ENCODE data around the gene EEFSEC. TPM values are rescaled to one million over a fixed set of nuclear protein-coding genes. Genes with fewer than 3 reads are reported as not detected.

EEFSEC gene, protein sequence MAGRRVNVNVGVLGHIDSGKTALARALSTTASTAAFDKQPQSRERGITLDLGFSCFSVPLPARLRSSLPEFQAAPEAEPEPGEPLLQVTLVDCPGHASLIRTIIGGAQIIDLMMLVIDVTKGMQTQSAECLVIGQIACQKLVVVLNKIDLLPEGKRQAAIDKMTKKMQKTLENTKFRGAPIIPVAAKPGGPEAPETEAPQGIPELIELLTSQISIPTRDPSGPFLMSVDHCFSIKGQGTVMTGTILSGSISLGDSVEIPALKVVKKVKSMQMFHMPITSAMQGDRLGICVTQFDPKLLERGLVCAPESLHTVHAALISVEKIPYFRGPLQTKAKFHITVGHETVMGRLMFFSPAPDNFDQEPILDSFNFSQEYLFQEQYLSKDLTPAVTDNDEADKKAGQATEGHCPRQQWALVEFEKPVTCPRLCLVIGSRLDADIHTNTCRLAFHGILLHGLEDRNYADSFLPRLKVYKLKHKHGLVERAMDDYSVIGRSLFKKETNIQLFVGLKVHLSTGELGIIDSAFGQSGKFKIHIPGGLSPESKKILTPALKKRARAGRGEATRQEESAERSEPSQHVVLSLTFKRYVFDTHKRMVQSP
- 10 to 100 TPM; 14.0 to 14.7 TPM for total RNA-seq
- total RNA-seq, result 8.0 to 15.8 reads per million in 2 donors

DNA sequence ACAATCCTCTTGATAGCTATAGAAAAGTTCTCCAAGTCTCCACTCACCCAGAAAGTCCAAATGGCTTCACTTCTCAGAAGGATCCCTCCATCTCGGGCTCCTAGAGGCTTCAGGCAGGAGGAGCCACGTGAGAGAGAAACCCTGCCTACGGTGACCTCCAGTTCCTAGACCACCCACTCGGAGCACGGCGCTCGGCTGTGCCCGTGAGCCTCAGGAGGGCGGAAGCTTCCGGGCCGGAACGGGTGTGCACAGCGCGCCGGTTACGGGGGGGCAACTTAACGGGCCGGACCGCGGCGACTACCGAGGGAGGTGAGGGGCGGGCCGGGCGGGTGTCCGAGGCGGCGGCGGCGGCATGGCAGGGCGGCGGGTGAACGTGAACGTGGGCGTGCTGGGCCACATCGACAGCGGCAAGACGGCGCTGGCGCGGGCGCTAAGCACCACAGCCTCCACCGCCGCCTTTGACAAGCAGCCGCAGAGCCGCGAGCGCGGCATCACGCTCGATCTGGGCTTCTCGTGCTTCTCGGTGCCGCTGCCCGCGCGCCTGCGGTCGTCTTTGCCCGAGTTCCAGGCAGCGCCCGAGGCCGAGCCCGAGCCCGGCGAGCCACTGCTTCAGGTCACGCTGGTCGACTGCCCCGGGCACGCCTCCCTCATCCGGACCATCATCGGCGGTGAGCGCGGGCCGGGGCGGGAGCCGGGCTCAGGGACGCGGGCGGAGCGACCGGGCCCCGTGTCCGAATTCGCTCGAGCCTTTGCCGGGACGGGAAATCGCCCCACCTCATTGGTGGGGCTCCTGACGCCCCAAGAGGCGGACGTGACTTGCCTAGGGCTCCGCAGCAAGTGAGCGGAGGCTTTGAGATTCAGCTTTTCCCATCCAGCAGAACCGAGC lies at the start of gene EEFSEC:
EEFSEC (plus strand) TSS at position 326 of the 886 bp plus-strand sequence; CDS start at position 353, 27 bp downstream.
- Mint-ChIP-seq H3K4me1 (peaks cover 19% of the 10 kb centered on the region), H3K4me3 (peak within 1 kb of the TSS; percentile 89), H3K36me3 (ENCODE audit: low read depth) (peaks cover 8% of the 10 kb centered on the region), H3K27ac (peak within 1 kb of the TSS; percentile 78), H3K27me3 (no peaks in the 10 kb centered on the region)
- ATAC-seq (peak; percentile 95), DNase-seq (peak; percentile 69 to 84 (median 70))
- H3K9me3 ChIP-seq (ENCODE audit: control insufficient read depth, low read length, poor library complexity, severe bottlenecking), result no peaks in the 10 kb centered on the region

GRCh38 chr3:128107834-128108233 lies 45.4 kb upstream of the EEFSEC start:
- no peaks in the 10 kb centered on the region for H3K9me3 ChIP-seq (ENCODE audit: control insufficient read depth, low read length, poor library complexity, severe bottlenecking)
- no peaks in the 10 kb centered on the region for H3K27me3 Mint-ChIP-seq
- ATAC-seq, result no peak
- H3K27ac Mint-ChIP-seq, result no peak overlapping the region
- H3K36me3 Mint-ChIP-seq (ENCODE audit: low read depth), result peaks cover 8% of the 10 kb centered on the region
- no peak for DNase-seq
- peaks cover 13% of the 10 kb centered on the region for H3K4me1 Mint-ChIP-seq
- no peak overlapping the region for H3K4me3 Mint-ChIP-seq

- DNase-seq, result no peak
- peak overlapping the region; percentile 19 for H3K4me3 Mint-ChIP-seq
- H3K36me3 Mint-ChIP-seq (ENCODE audit: low read depth), result peaks cover 12% of the 10 kb centered on the region
Measured at GRCh38 chr3:128111147-128111546, 42.1 kb upstream of the EEFSEC start.

GRCh38 chr3:128112357-128112968 lies 40.8 kb upstream of the EEFSEC start:
- ATAC-seq (peak; percentile 94), DNase-seq (peak in 1 of 3 donors; percentile 23)
- peak overlapping the region; percentile 31 for H3K4me3 Mint-ChIP-seq
- no peaks in the 10 kb centered on the region for H3K27me3 Mint-ChIP-seq
- H3K9me3 ChIP-seq (ENCODE audit: control insufficient read depth, low read length, poor library complexity, severe bottlenecking), result no peaks in the 10 kb centered on the region
- peaks cover 12% of the 10 kb centered on the region for H3K36me3 Mint-ChIP-seq (ENCODE audit: low read depth)
- peaks cover 26% of the 10 kb centered on the region for H3K4me1 Mint-ChIP-seq
- H3K27ac Mint-ChIP-seq, result peak overlapping the region; percentile 92

More at GRCh38 chr3:128111147-128111546, 42.1 kb upstream of the EEFSEC start:
- no peaks in the 10 kb centered on the region for H3K27me3 Mint-ChIP-seq
- H3K27ac Mint-ChIP-seq, result peak overlapping the region; percentile 92
- ATAC-seq, result no peak
- H3K9me3 ChIP-seq (ENCODE audit: control insufficient read depth, low read length, poor library complexity, severe bottlenecking), result no peaks in the 10 kb centered on the region
- H3K4me1 Mint-ChIP-seq, result peaks cover 26% of the 10 kb centered on the region

DNA sequence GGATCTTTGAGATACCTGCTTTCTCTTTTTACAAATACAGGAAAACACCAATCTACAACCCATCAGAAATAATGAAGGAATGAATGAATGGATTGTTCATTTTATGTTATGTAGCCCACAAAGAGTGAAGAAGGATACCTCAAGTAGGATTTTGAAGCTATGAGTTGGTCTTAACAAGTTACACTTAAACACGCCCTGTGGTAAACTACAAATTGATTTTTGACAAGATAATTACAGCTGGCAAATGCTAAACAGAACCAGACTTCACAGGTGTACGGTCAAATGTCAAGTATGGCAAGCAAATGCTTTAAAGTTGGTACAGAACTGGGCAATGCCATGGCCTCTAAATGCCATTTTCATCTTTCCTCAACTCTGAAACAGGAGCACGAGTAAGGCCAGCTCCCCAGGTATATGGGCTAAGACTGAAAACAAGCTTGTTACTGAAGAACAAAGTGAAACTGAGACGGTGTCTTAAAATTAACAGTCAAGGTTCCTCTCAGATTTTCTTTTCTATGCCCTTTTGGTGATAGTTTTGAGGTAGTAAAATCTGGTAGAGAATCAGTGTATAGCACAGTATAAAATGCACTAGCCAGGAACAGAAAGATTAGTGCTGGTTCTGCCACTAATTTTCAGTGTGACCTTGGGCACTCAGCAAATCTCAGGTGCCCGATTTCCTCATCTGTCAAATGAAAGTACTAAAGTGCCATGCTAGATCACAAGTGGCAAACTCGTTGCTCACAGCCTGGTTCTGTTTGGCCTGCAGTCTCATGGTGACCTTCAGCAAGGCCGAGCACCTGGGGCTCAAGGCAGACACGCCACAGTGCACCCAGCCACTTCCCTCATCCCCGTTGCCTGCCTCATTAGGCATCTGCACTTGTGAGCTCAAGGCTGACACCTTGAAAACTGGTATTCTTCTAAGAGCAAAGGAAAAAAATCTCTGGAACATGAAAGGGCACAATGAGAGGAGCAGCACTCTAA lies 39.2 kb upstream of the EEFSEC start:
- Mint-ChIP-seq H3K27me3 (no peaks in the 10 kb centered on the region), H3K27ac (peak overlapping the region; percentile 92), H3K4me1 (peaks cover 32% of the 10 kb centered on the region), H3K36me3 (ENCODE audit: low read depth) (peaks cover 16% of the 10 kb centered on the region), H3K4me3 (peak overlapping the region; percentile 57)
- H3K9me3 ChIP-seq (ENCODE audit: control insufficient read depth, low read length, poor library complexity, severe bottlenecking), result no peaks in the 10 kb centered on the region
- ATAC-seq, result peak; percentile 31
- no peak for DNase-seq

GRCh38 chr3:128122013-128122412 lies 31.3 kb upstream of the EEFSEC start:
- ATAC-seq (no peak), DNase-seq (no peak)
- no peaks in the 10 kb centered on the region for H3K27me3 Mint-ChIP-seq
- peak overlapping the region; percentile 100 for H3K4me3 Mint-ChIP-seq
- peaks cover 5% of the 10 kb centered on the region for H3K36me3 Mint-ChIP-seq (ENCODE audit: low read depth)
- peak overlapping the region; percentile 99 for H3K27ac Mint-ChIP-seq
- H3K4me1 Mint-ChIP-seq, result peaks cover 28% of the 10 kb centered on the region
- H3K9me3 ChIP-seq (ENCODE audit: control insufficient read depth, low read length, poor library complexity, severe bottlenecking), result no peaks in the 10 kb centered on the region

GRCh38 chr3:128123156-128123537 lies 30.1 kb upstream of the EEFSEC start:
- H3K4me3 Mint-ChIP-seq, result peak overlapping the region; percentile 100
- no peaks in the 10 kb centered on the region for H3K27me3 Mint-ChIP-seq
- ATAC-seq (no peak), DNase-seq (peak in 1 of 3 donors; percentile 5)
- peak overlapping the region; percentile 99 for H3K27ac Mint-ChIP-seq
- peaks cover 5% of the 10 kb centered on the region for H3K36me3 Mint-ChIP-seq (ENCODE audit: low read depth)
- H3K9me3 ChIP-seq (ENCODE audit: control insufficient read depth, low read length, poor library complexity, severe bottlenecking), result no peaks in the 10 kb centered on the region
- H3K4me1 Mint-ChIP-seq, result peaks cover 28% of the 10 kb centered on the region

GRCh38 chr3:128123538-128124368 lies 29.5 kb upstream of the EEFSEC start, which contains the start of gene RUVBL1:
TSS of gene RUVBL1 (minus strand) at chr3:128123812. CDS start at chr3:128123724, 88 bp downstream.
- Mint-ChIP-seq H3K36me3 (ENCODE audit: low read depth) (peaks cover under 1% of the 10 kb centered on the region), H3K4me3 (peak within 1 kb of the TSS; percentile 100), H3K27me3 (no peaks in the 10 kb centered on the region), H3K4me1 (peaks cover 23% of the 10 kb centered on the region), H3K27ac (peak within 1 kb of the TSS; percentile 99)
- no peaks in the 10 kb centered on the region for H3K9me3 ChIP-seq (ENCODE audit: control insufficient read depth, low read length, poor library complexity, severe bottlenecking)
- DNase-seq (peak; percentile 86 to 95 (median 91)), ATAC-seq (peak; percentile 96)

DNA sequence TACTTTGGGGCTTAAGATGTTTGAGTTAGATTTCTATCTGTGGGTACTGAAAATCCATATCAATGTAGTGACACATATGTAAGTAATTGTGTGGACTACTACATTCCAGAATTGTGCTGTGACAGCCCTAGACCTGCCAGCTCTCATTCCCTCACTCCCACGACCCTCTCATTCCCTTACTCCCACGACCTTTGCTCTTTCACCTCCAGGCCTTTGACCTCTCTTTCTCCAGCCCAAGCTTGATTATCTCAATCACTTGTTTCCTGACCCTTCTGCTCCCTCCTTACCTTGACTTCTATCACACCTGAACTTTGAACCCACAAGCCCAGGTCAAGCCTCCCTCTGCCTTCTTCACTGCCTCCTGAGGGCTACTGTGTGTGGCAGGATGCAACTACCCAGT lies 26.0 kb upstream of the EEFSEC start:
- no peaks in the 10 kb centered on the region for H3K27me3 Mint-ChIP-seq
- ATAC-seq, result no peak
- no peaks in the 10 kb centered on the region for H3K9me3 ChIP-seq (ENCODE audit: control insufficient read depth, low read length, poor library complexity, severe bottlenecking)
- peaks cover 3% of the 10 kb centered on the region for H3K36me3 Mint-ChIP-seq (ENCODE audit: low read depth)
- H3K27ac Mint-ChIP-seq, result peak overlapping the region; percentile 99
- peaks cover 15% of the 10 kb centered on the region for H3K4me1 Mint-ChIP-seq
- H3K4me3 Mint-ChIP-seq, result no peak overlapping the region
- no peak for DNase-seq

- Mint-ChIP-seq H3K27ac (peak overlapping the region; percentile 99), H3K4me3 (no peak overlapping the region)
- no peak for DNase-seq
Measured at GRCh38 chr3:128128251-128128650, 25.0 kb upstream of the EEFSEC start.

More at GRCh38 chr3:128128251-128128650, 25.0 kb upstream of the EEFSEC start:
- H3K9me3 ChIP-seq (ENCODE audit: control insufficient read depth, low read length, poor library complexity, severe bottlenecking), result no peaks in the 10 kb centered on the region
- H3K4me1 Mint-ChIP-seq, result peaks cover 12% of the 10 kb centered on the region
- no peaks in the 10 kb centered on the region for H3K27me3 Mint-ChIP-seq
- peaks cover 3% of the 10 kb centered on the region for H3K36me3 Mint-ChIP-seq (ENCODE audit: low read depth)
- no peak for ATAC-seq

Data from T-helper 17 cell (primary cell).